B cell (primary cell): ENCODE data around the gene TUBA4A. TPM values are rescaled to one million over a fixed set of nuclear protein-coding genes. Genes with fewer than 3 reads are reported as not detected.

ENCODE experiments used
- ATAC-seq: fragments of 200-7000 bp; cut with Tn5 transposase; one replicate; pipeline ENCODE4 v1.10.0; 2021; ENCODE audit warnings: low read depth, mild to moderate bottlenecking, moderate number of reproducible peaks, moderate library complexity
- CTCF ChIA-PET: fragments of 350-600 bp; sonication (Branson Sonifier 250); formaldehyde crosslinking; loops from one replicate; lab custom pipeline; 2021; ENCODE audit warnings: antibody characterized with exemption, inconsistent platforms; lab: Charles Lee
- POLR2A ChIA-PET: fragments of 350-600 bp; sonication (Branson Sonifier 250); formaldehyde crosslinking; loops from one replicate; lab custom pipeline; 2021; ENCODE audit warnings: antibody characterized with exemption; lab: Charles Lee
- DNase-seq: peaks from one replicate; pipeline ENCODE4 v3.0.0; 2013
- H2AFZ ChIP-seq: 2 replicates; pipeline ENCODE4 v1.6.1; 2012; ENCODE audit warnings: mild to moderate bottlenecking, low read depth, low read length; ENCODE audit not compliant: insufficient read depth, poor library complexity, severe bottlenecking
- H3K27ac ChIP-seq, 2 donors: 1 replicate in 1 of 2; 2 replicates in 1 of 2; pipeline ENCODE4 v1.5.1; 2012 to 2013; ENCODE audit warnings: low read length in 2 of 2, mild to moderate bottlenecking in 2 of 2, moderate library complexity in 1 of 2
- H3K27me3 ChIP-seq, 4 experiments: fragments of 200-600 bp in 1 of 4; sonication (generic) in 1 of 4; replicated peaks in 1 of 4; 1 replicate in 2 of 4; 2 replicates in 2 of 4; pipeline versions ENCODE4 v1.6.1 to v1.7.0; 2013 to 2016; ENCODE audit warnings: low read length in 3 of 4, mild to moderate bottlenecking in 2 of 4, mixed read lengths in 1 of 4, moderate library complexity in 1 of 4; ENCODE audit not compliant: insufficient read depth in 4 of 4, control insufficient read depth in 3 of 4; ENCODE audit errors: control extremely low read depth in 1 of 4
- H3K36me3 ChIP-seq, 2 experiments: replicated peaks in 1 of 2; 1 replicate in 1 of 2; 2 replicates in 1 of 2; pipeline versions ENCODE4 v1.6.1 to v1.7.1; 2013; ENCODE audit warnings: low read length in 1 of 2; ENCODE audit not compliant: insufficient read depth in 2 of 2, control insufficient read depth in 1 of 2; ENCODE audit errors: control extremely low read depth in 1 of 2, extremely low read depth in 1 of 2
- H3K4me1 ChIP-seq, 2 donors: fragments of 200-600 bp in 1 of 2; sonication (generic) in 1 of 2; 1 replicate in 1 of 2; 2 replicates in 1 of 2; pipeline versions ENCODE4 v1.5.1 to v1.6.1; 2013 to 2017; ENCODE audit warnings: low read length in 2 of 2; ENCODE audit not compliant: control insufficient read depth in 2 of 2, insufficient read depth in 2 of 2
- H3K4me2 ChIP-seq: replicated peaks from 2 replicates; pipeline ENCODE3; 2012; ENCODE audit warnings: mild to moderate bottlenecking, low read depth, low read length; ENCODE audit not compliant: poor library complexity, severe bottlenecking
- H3K4me3 ChIP-seq, 5 experiments: fragments of 200-600 bp in 1 of 5; sonication (generic) in 1 of 5; 1 replicate in 3 of 5; 2 replicates in 2 of 5; pipeline versions ENCODE4 v1.5.1 to v1.7.0; 2011 to 2016; ENCODE audit warnings: low read length in 4 of 5, mild to moderate bottlenecking in 4 of 5, low read depth in 2 of 5, control low read depth in 1 of 5, moderate library complexity in 1 of 5; ENCODE audit not compliant: insufficient read depth in 1 of 5; ENCODE audit errors: control extremely low read depth in 1 of 5, extremely low read depth in 1 of 5
- H3K79me2 ChIP-seq: fragments of 200-600 bp; sonication (generic); one replicate; pipeline ENCODE4 v1.6.0; 2016; ENCODE audit warnings: low read length; ENCODE audit not compliant: control insufficient read depth, insufficient read depth
- H3K9ac ChIP-seq: fragments of 200-600 bp; sonication (generic); 2 replicates; pipeline ENCODE4 v1.6.1; 2017; ENCODE audit warnings: mild to moderate bottlenecking, low read length, moderate library complexity
- H3K9me3 ChIP-seq, 3 donors: one replicate each; pipeline versions ENCODE4 v1.6.1 to v1.7.1; 2013; ENCODE audit warnings: low read length in 2 of 3; ENCODE audit not compliant: control insufficient read depth in 2 of 3, insufficient read depth in 1 of 3; ENCODE audit errors: control extremely low read depth in 1 of 3
- H4K20me1 ChIP-seq: 2 replicates; pipeline ENCODE4 v1.6.0; 2012; ENCODE audit warnings: mild to moderate bottlenecking, low read length; ENCODE audit not compliant: insufficient read depth, control insufficient read depth, poor library complexity, severe bottlenecking
- H3K27ac Mint-ChIP-seq: one replicate; pipeline ENCODE4 v1.8.0; 2021; ENCODE audit warnings: mixed read lengths
- H3K27me3 Mint-ChIP-seq: one replicate; pipeline ENCODE4 v1.8.0; 2021; ENCODE audit warnings: mixed read lengths
- H3K4me1 Mint-ChIP-seq: one replicate; pipeline ENCODE4 v1.8.0; 2021; ENCODE audit warnings: mixed read lengths
- H3K4me3 Mint-ChIP-seq: one replicate; pipeline ENCODE4 v1.8.0; 2021; ENCODE audit warnings: mixed read lengths
- H3K9me3 Mint-ChIP-seq: one replicate; pipeline ENCODE4 v1.8.0; 2022; ENCODE audit warnings: mixed read lengths; ENCODE audit not compliant: insufficient read depth
- CTCF ChIP-seq: fragments of 200-600 bp; IDR thresholded peaks from one replicate; pipeline ENCODE4 v1.8.0; 2022; ENCODE audit warnings: antibody characterized with exemption, mild to moderate bottlenecking
- EZH2 ChIP-seq: IDR thresholded peaks from 2 replicates; pipeline ENCODE4 v1.6.1; 2012; ENCODE audit warnings: borderline replicate concordance, low read depth, mild to moderate bottlenecking, moderate library complexity, low read length; ENCODE audit not compliant: insufficient read depth, poor library complexity, severe bottlenecking
- WGBS: methylation state at CpG from one replicate; pipeline ENCODE4 v1.1.5; 2013; ENCODE audit warnings: missing lambda C conversion rate; ENCODE audit not compliant: insufficient coverage; 5-methylcytosine and 5-hydroxymethylcytosine counted together
- intact Hi-C: fragments of 100-400 bp; cut with micrococcal nuclease; formaldehyde crosslinking; loops from one replicate; pipeline ENCODE4 v1.10.0; 2022
- polyA plus RNA-seq: library from polyadenylated mRNA; depleted of rRNA; stranded (reverse); fragments of >200 nt; gene quantifications from 2 replicates; pipeline ENCODE4 v1.2.3, GENCODE V29; 2012
- total RNA-seq, 2 donors: library from RNA; stranded (reverse); fragments of 120-200 nt in 1 of 2; gene quantifications; 1 replicate in 1 of 2; 2 replicates in 1 of 2; pipeline versions ENCODE4 v1.2.3 to v1.2.4, GENCODE V29; 2013 to 2022

Gene TUBA4A
- total and polyA plus RNA-seq, 2 donors (not counting 1 experiment from before 2014, with no cell fraction given) = 196 to 338 TPM

- no peaks in the 10 kb centered on the region for H3K27me3 ChIP-seq
- TF ChIP-seq CTCF (no peak), EZH2 (no peak)
- DNase-seq = no peak
- H3K27me3 Mint-ChIP-seq = no peaks in the 10 kb centered on the region
- no peaks in the 10 kb centered on the region for H3K36me3 ChIP-seq
- H2AFZ ChIP-seq = peak overlapping the region; percentile 100
- H3K4me3 ChIP-seq = no peak overlapping the region
- ChIA-PET CTCF (interaction anchor here (0.7 to 10.3 kb wide), 15 partner anchors 11 to 136 kb away, joined by 3 to 239 read pairs (median 7); partner anchors contain the start of genes ANKZF1, ATG9A, CNPPD1 and DNAJB2), POLR2A (interaction anchor here (1.0 to 3.7 kb wide), 5 partner anchors 9 to 117 kb away, joined by 3 to 42 read pairs (median 10); partner anchors contain the start of genes ANKZF1, ATG9A, CNPPD1 and DNAJB2)
- H3K4me2 ChIP-seq = peak overlapping the region; percentile 93
- 95% methylated on average over 4 of the region's 5 CpGs for WGBS
- ATAC-seq = no peak
- H3K27ac Mint-ChIP-seq = peak overlapping the region; percentile 71
- no peaks in the 10 kb centered on the region for H3K79me2 ChIP-seq
- H3K9me3 Mint-ChIP-seq = no peaks in the 10 kb centered on the region
- H3K4me3 Mint-ChIP-seq = peak overlapping the region; percentile 80
- peaks cover 11 to 17% of the 10 kb centered on the region in 2 donors for H3K4me1 ChIP-seq
- H3K9me3 ChIP-seq = no peaks in the 10 kb centered on the region
- H4K20me1 ChIP-seq = no peaks in the 10 kb centered on the region
- no peak overlapping the region for H3K9ac ChIP-seq
- no peak overlapping the region for H3K27ac ChIP-seq
- intact Hi-C loops = loop anchor here (1.0 to 2.0 kb wide), 3 partner anchors 14 to 87 kb away; partner anchors contain the start of genes ABCB6, DNAJB2 and ZFAND2B
- H3K4me1 Mint-ChIP-seq = peaks cover 16% of the 10 kb centered on the region
Measured at GRCh38 chr2:219293736-219294231, 40.1 kb upstream of the TUBA4A start.

GRCh38 chr2:219292616-219293015 is 38.9 kb upstream of the TUBA4A start:
- Histone ChIP-seq H3K9ac (no peak overlapping the region), H3K4me2 (no peak overlapping the region), H3K9me3 (no peaks in the 10 kb centered on the region), H3K79me2 (no peaks in the 10 kb centered on the region), H4K20me1 (no peaks in the 10 kb centered on the region), H3K4me3 (no peak overlapping the region), H2AFZ (no peak overlapping the region), H3K36me3 (no peaks in the 10 kb centered on the region), H3K4me1 (peaks cover 10 to 13% of the 10 kb centered on the region in 2 donors), H3K27me3 (no peaks in the 10 kb centered on the region), H3K27ac (no peak overlapping the region)
- Mint-ChIP-seq H3K27me3 (no peaks in the 10 kb centered on the region), H3K4me1 (peaks cover 16% of the 10 kb centered on the region), H3K4me3 (peak overlapping the region; percentile 16), H3K9me3 (no peaks in the 10 kb centered on the region), H3K27ac (no peak overlapping the region)
- ATAC-seq = no peak
- no peak for TF ChIP-seq CTCF
- TF ChIP-seq EZH2 = no peak
- DNase-seq = no peak
- ChIA-PET CTCF (interaction anchor here (0.9 to 10.3 kb wide), 11 partner anchors 7 to 129 kb away, joined by 3 to 239 read pairs (median 4); partner anchors contain the start of genes ANKZF1, ATG9A, CNPPD1 and DNAJB2), POLR2A (interaction anchor here (3.7 kb wide), 1 partner anchor 13 kb away, joined by 42 read pairs; the partner anchor contains the start of gene DNAJB2)
- 88% methylated on average over 3 of the region's 9 CpGs for WGBS
- intact Hi-C loops = no loop called here
